HEK293 (cell line): ENCODE measurements around the gene KCNJ5.

Source experiments
- CTCF ChIA-PET: fragments of 350-600 bp; formaldehyde crosslinking; extraction: SDS; loops from one replicate; lab custom pipeline; 2021; ENCODE audit warnings: antibody characterized with exemption; lab: Yijun Ruan, JAX
- POLR2A ChIA-PET: fragments of 300-600 bp; formaldehyde crosslinking; extraction: SDS; loops from one replicate; lab custom pipeline; 2020; ENCODE audit warnings: antibody characterized with exemption, inconsistent platforms; lab: Yijun Ruan, JAX
- H3K27ac ChIP-seq: fragments of 200-500 bp; sonication (Bioruptor generic); 2 replicates; pipeline ENCODE4 v1.5.1; 2014; ENCODE audit warnings: low read depth, low read length, control low read depth, inconsistent platforms; ENCODE audit errors: extremely low read depth
- H3K36me3 ChIP-seq, 2 experiments: fragments of 200-500 bp in 1 of 2; sonication (Bioruptor generic) in 1 of 2; 1 replicate in 1 of 2; 2 replicates in 1 of 2; pipeline ENCODE4 v1.5.1; 2014 to 2017; ENCODE audit warnings: inconsistent platforms in 2 of 2, low read length in 2 of 2; ENCODE audit not compliant: control insufficient read depth in 2 of 2, insufficient read depth in 1 of 2
- H3K4me1 ChIP-seq: fragments of 200-500 bp; sonication (Bioruptor generic); 2 replicates; pipeline ENCODE4 v1.5.1; 2014; ENCODE audit warnings: mild to moderate bottlenecking, low read length, inconsistent platforms; ENCODE audit not compliant: control insufficient read depth, insufficient read depth
- H3K4me3 ChIP-seq: 2 replicates; pipeline ENCODE4 v1.5.1; 2011; ENCODE audit warnings: low read depth, mild to moderate bottlenecking, control low read depth, low read length, moderate library complexity
- H3K9me3 ChIP-seq: fragments of 200-500 bp; sonication (Bioruptor generic); 2 replicates; pipeline ENCODE4 v1.5.1; 2014; ENCODE audit warnings: low read depth, low read length, inconsistent platforms; ENCODE audit not compliant: control insufficient read depth, insufficient read depth
- GLI2 ChIP-seq: fragments of 450-650 bp; formaldehyde crosslinking; IDR thresholded peaks from 2 replicates; pipeline ENCODE4; 2017; ENCODE audit warnings: missing biosample characterization, missing genetic modification characterization, low read depth, borderline replicate concordance
- GLI4 ChIP-seq: fragments of 450-650 bp; formaldehyde crosslinking; IDR thresholded peaks from 2 replicates; pipeline ENCODE4 v1.5.1; 2016; ENCODE audit warnings: missing biosample characterization, missing genetic modification characterization
- GLIS1 ChIP-seq: fragments of 450-650 bp; formaldehyde crosslinking; IDR thresholded peaks from 2 replicates; pipeline ENCODE4 v1.5.1; 2016; ENCODE audit warnings: missing biosample characterization, missing genetic modification characterization
- IKZF3 ChIP-seq: fragments of 450-650 bp; IDR thresholded peaks from 2 replicates; pipeline ENCODE4 v1.5.0; 2018; ENCODE audit warnings: missing biosample characterization, mild to moderate bottlenecking, missing genetic modification characterization, moderate library complexity
- INSM2 ChIP-seq: fragments of 450-650 bp; formaldehyde crosslinking; IDR thresholded peaks from 2 replicates; pipeline ENCODE4 v1.5.1; 2016; ENCODE audit warnings: missing biosample characterization, missing genetic modification characterization
- KLF10 ChIP-seq: fragments of 450-650 bp; IDR thresholded peaks from 2 replicates; pipeline ENCODE4 v1.5.1; 2018; ENCODE audit warnings: missing biosample characterization, mild to moderate bottlenecking, missing genetic modification characterization
- KLF7 ChIP-seq: fragments of 450-650 bp; formaldehyde crosslinking; IDR thresholded peaks from 2 replicates; pipeline ENCODE4 v1.5.1; 2016; ENCODE audit warnings: missing biosample characterization, missing genetic modification characterization, borderline replicate concordance
- PBX3 ChIP-seq: sonication (generic); formaldehyde crosslinking; IDR thresholded peaks from 2 replicates; pipeline ENCODE4 v1.8.1; 2022; ENCODE audit warnings: mild to moderate bottlenecking, moderate library complexity, missing genetic modification reagents
- TSHZ1 ChIP-seq: fragments of 450-650 bp; formaldehyde crosslinking; IDR thresholded peaks from 2 replicates; pipeline ENCODE4 v1.5.1; 2016; ENCODE audit warnings: missing biosample characterization, missing genetic modification characterization, borderline replicate concordance
- ZBTB10 ChIP-seq: fragments of 450-650 bp; formaldehyde crosslinking; IDR thresholded peaks from 2 replicates; pipeline ENCODE4 v1.5.1; 2016; ENCODE audit warnings: missing biosample characterization, missing genetic modification characterization
- ZBTB17 ChIP-seq: fragments of 450-650 bp; formaldehyde crosslinking; IDR thresholded peaks from 2 replicates; pipeline ENCODE4 v1.5.1; 2016; ENCODE audit warnings: missing biosample characterization, missing genetic modification characterization
- ZBTB48 ChIP-seq: fragments of 450-650 bp; formaldehyde crosslinking; IDR thresholded peaks from 2 replicates; pipeline ENCODE4 v1.5.1; 2016; ENCODE audit warnings: missing biosample characterization, missing genetic modification characterization
- ZFP41 ChIP-seq: fragments of 450-650 bp; formaldehyde crosslinking; IDR thresholded peaks from 2 replicates; pipeline ENCODE4 v1.5.1; 2016; ENCODE audit warnings: missing biosample characterization, missing genetic modification characterization, borderline replicate concordance
- ZNF10 ChIP-seq: fragments of 450-650 bp; formaldehyde crosslinking; IDR thresholded peaks from 2 replicates; pipeline ENCODE4 v1.5.1; 2017; ENCODE audit warnings: missing biosample characterization, missing genetic modification characterization
- ZNF202 ChIP-seq: fragments of 450-650 bp; formaldehyde crosslinking; IDR thresholded peaks from 2 replicates; pipeline ENCODE4 v1.5.1; 2016; ENCODE audit warnings: missing biosample characterization, missing genetic modification characterization, borderline replicate concordance
- ZNF239 ChIP-seq: fragments of 450-650 bp; formaldehyde crosslinking; IDR thresholded peaks from 2 replicates; pipeline ENCODE4 v1.5.1; 2016; ENCODE audit warnings: missing biosample characterization, missing genetic modification characterization
- ZNF366 ChIP-seq: fragments of 450-650 bp; formaldehyde crosslinking; conservative IDR thresholded peaks from 2 replicates; pipeline ENCODE4 v1.5.1; 2016; ENCODE audit warnings: missing biosample characterization, missing genetic modification characterization
- ZNF561 ChIP-seq: fragments of 450-650 bp; IDR thresholded peaks from 2 replicates; pipeline ENCODE4 v1.5.1; 2018; ENCODE audit warnings: missing biosample characterization, missing genetic modification characterization, borderline replicate concordance
- ZNF654 ChIP-seq: fragments of 450-650 bp; formaldehyde crosslinking; IDR thresholded peaks from 2 replicates; pipeline ENCODE4 v1.5.1; 2016; ENCODE audit warnings: low read depth, missing biosample characterization, missing genetic modification characterization
- ZNF701 ChIP-seq: fragments of 450-650 bp; formaldehyde crosslinking; IDR thresholded peaks from 2 replicates; pipeline ENCODE4 v1.5.1; 2016; ENCODE audit warnings: missing biosample characterization, missing genetic modification characterization
- ZNF707 ChIP-seq: fragments of 450-650 bp; formaldehyde crosslinking; IDR thresholded peaks from 2 replicates; pipeline ENCODE4 v1.5.1; 2016; ENCODE audit warnings: missing biosample characterization, missing genetic modification characterization
- ZNF768 ChIP-seq: fragments of 450-650 bp; formaldehyde crosslinking; IDR thresholded peaks from 2 replicates; pipeline ENCODE4 v1.5.1; 2018; ENCODE audit warnings: missing biosample characterization, mild to moderate bottlenecking, missing genetic modification characterization
- ZNF843 ChIP-seq: fragments of 450-650 bp; formaldehyde crosslinking; IDR thresholded peaks from 2 replicates; pipeline ENCODE4 v1.5.1; 2016; ENCODE audit warnings: missing biosample characterization, missing genetic modification characterization
- ZXDB ChIP-seq: fragments of 450-650 bp; formaldehyde crosslinking; IDR thresholded peaks from 2 replicates; pipeline ENCODE4 v1.5.1; 2016; ENCODE audit warnings: missing biosample characterization, missing genetic modification characterization

KCNJ5 gene

GRCh38 chr11:128915149-128915521, 24.0 kb downstream of the KCNJ5 start (continued):
- no peak for TF ChIP-seq INSM2 (tag by site-specific recombination)
- no peak for TF ChIP-seq ZNF707 (tag by site-specific recombination)
- no peak for TF ChIP-seq ZNF701
- no peak for TF ChIP-seq ZBTB10 (tag by site-specific recombination)
- TF ChIP-seq GLI2: no peak
- TF ChIP-seq PBX3 (CRISPR knock-in tag): no peak
- no peak for TF ChIP-seq ZNF561
- TF ChIP-seq ZNF10 (tag by site-specific recombination): no peak
- no peak for TF ChIP-seq ZNF843
- no peak for TF ChIP-seq GLI4
- TF ChIP-seq ZXDB: no peak

GRCh38 chr11:128916037-128916572, 24.9 kb downstream of the KCNJ5 start:
- ChIA-PET POLR2A (no interaction called here), CTCF (no interaction called here)

More at GRCh38 chr11:128916037-128916572, 24.9 kb downstream of the KCNJ5 start:
- H3K4me3 ChIP-seq: no peak overlapping the region
- no peaks in the 10 kb centered on the region for H3K4me1 ChIP-seq
- H3K9me3 ChIP-seq: no peaks in the 10 kb centered on the region
- no peak for TF ChIP-seq KLF10 (tag by site-specific recombination)
- TF ChIP-seq TSHZ1 (tag by site-specific recombination): no peak
- no peak for TF ChIP-seq ZFP41
- TF ChIP-seq ZNF202 (tag by site-specific recombination): no peak
- no peak for TF ChIP-seq KLF7 (tag by site-specific recombination)
- TF ChIP-seq IKZF3 (tag by site-specific recombination): no peak
- no peak for TF ChIP-seq GLI4
- TF ChIP-seq ZNF239 (tag by site-specific recombination): no peak
- TF ChIP-seq ZBTB17 (tag by site-specific recombination): peak; percentile 91
- no peak for TF ChIP-seq ZBTB48
- no peak for TF ChIP-seq GLIS1 (tag by site-specific recombination)
- peak; percentile 82 for TF ChIP-seq ZNF366 (tag by site-specific recombination)
- no peak for TF ChIP-seq ZNF768 (tag by site-specific recombination)
- TF ChIP-seq ZNF654 (tag by site-specific recombination): no peak
- no peak for TF ChIP-seq PBX3 (CRISPR knock-in tag)
- no peaks in the 10 kb centered on the region for H3K36me3 ChIP-seq
- H3K27ac ChIP-seq: no peak overlapping the region
